HepG2 (cell line): Measurements from ENCODE around the gene SMIM1. TPM values are rescaled to one million over a fixed set of nuclear protein-coding genes. Genes with fewer than 3 reads are reported as not detected.

Experiments
- AGO2 ChIP-seq: fragments of 200-400 bp; formaldehyde crosslinking; optimal IDR thresholded peaks from 2 replicates; pipeline ENCODE3; 2017; ENCODE audit warnings: mild to moderate bottlenecking, low read depth, low read length, moderate library complexity
- BRF2 ChIP-seq: sonication (generic); formaldehyde crosslinking; IDR thresholded peaks from 2 replicates; pipeline ENCODE4 v1.8.1; 2022; ENCODE audit warnings: mild to moderate bottlenecking, missing genetic modification reagents
- CREM ChIP-seq, 2 experiments: sonication (generic) in 1 of 2; formaldehyde crosslinking in 1 of 2; IDR thresholded peaks; 2 replicates each; pipeline versions ENCODE4 v1.4.0 to v1.6.1; 2016 to 2020; ENCODE audit warnings: antibody characterized with exemption in 1 of 2, mild to moderate bottlenecking in 1 of 2, missing genetic modification reagents in 1 of 2
- E2F5 ChIP-seq: sonication (generic); formaldehyde crosslinking; conservative IDR thresholded peaks from 2 replicates; pipeline ENCODE4 v1.4.0; 2020; ENCODE audit warnings: missing genetic modification reagents
- ELF3 ChIP-seq: IDR thresholded peaks from 2 replicates; pipeline ENCODE4 v1.6.1; 2016; ENCODE audit warnings: missing genetic modification reagents, missing compliant biosample characterization
- GLI4 ChIP-seq: sonication (generic); formaldehyde crosslinking; IDR thresholded peaks from 2 replicates; pipeline ENCODE4 v1.5.1; 2020; ENCODE audit warnings: missing genetic modification reagents, mild to moderate bottlenecking, moderate library complexity, borderline replicate concordance
- GTF3A ChIP-seq: sonication (generic); formaldehyde crosslinking; conservative IDR thresholded peaks from 2 replicates; pipeline ENCODE4 v1.4.0; 2020; ENCODE audit warnings: mild to moderate bottlenecking, missing genetic modification reagents
- HNF4G ChIP-seq, 2 experiments: sonication (generic) in 1 of 2; formaldehyde crosslinking in 1 of 2; IDR thresholded peaks; 2 replicates each; pipeline versions ENCODE4 v1.4.0 to v1.6.1; 2011 to 2020; ENCODE audit warnings: borderline replicate concordance in 2 of 2, low read depth in 2 of 2, mild to moderate bottlenecking in 2 of 2, low read length in 1 of 2, missing genetic modification reagents in 1 of 2, moderate library complexity in 1 of 2
- KAT8 ChIP-seq: IDR thresholded peaks from 2 replicates; pipeline ENCODE4 v1.6.1; 2016; ENCODE audit warnings: missing genetic modification reagents, missing compliant biosample characterization
- KDM5A ChIP-seq: fragments of 200-600 bp; sonication (generic); IDR thresholded peaks from 2 replicates; pipeline ENCODE4 v1.7.0; 2018; ENCODE audit warnings: antibody characterized with exemption, mild to moderate bottlenecking, low read length, borderline replicate concordance
- MEIS1 ChIP-seq: sonication (generic); formaldehyde crosslinking; IDR thresholded peaks from 2 replicates; pipeline ENCODE4 v1.9.0; 2021; ENCODE audit warnings: mild to moderate bottlenecking, missing genetic modification reagents, moderate library complexity, borderline replicate concordance
- MXI1 ChIP-seq: IDR thresholded peaks from 3 replicates; pipeline ENCODE4 v1.6.1; 2012; ENCODE audit warnings: low read depth, low read length, inconsistent platforms, borderline replicate concordance
- PAX8 ChIP-seq: sonication (generic); formaldehyde crosslinking; IDR thresholded peaks from 2 replicates; pipeline ENCODE4 v1.8.0; 2022; ENCODE audit warnings: mild to moderate bottlenecking, missing genetic modification reagents, borderline replicate concordance
- RBAK ChIP-seq: sonication (generic); formaldehyde crosslinking; IDR thresholded peaks from 2 replicates; pipeline ENCODE4 v1.5.1; 2020; ENCODE audit warnings: mild to moderate bottlenecking, missing genetic modification reagents
- SMC3 ChIP-seq: IDR thresholded peaks from 2 replicates; pipeline ENCODE4 v1.6.1; 2011; ENCODE audit warnings: low read length, improper control_type of control experiment
- THYN1 ChIP-seq: sonication (generic); formaldehyde crosslinking; IDR thresholded peaks from 2 replicates; pipeline ENCODE4 v1.8.1; 2023; ENCODE audit warnings: low read depth, mild to moderate bottlenecking, moderate library complexity, missing genetic modification reagents, borderline replicate concordance
- TIGD3 ChIP-seq: sonication (generic); formaldehyde crosslinking; IDR thresholded peaks from 2 replicates; pipeline ENCODE4 v1.5.1; 2020; ENCODE audit warnings: mild to moderate bottlenecking, missing genetic modification reagents, borderline replicate concordance
- TOE1 ChIP-seq: sonication (generic); formaldehyde crosslinking; IDR thresholded peaks from 2 replicates; pipeline ENCODE4 v1.4.0; 2020; ENCODE audit warnings: mild to moderate bottlenecking, missing genetic modification reagents
- XRCC5 ChIP-seq: fragments of 200-400 bp; formaldehyde crosslinking; optimal IDR thresholded peaks from 2 replicates; pipeline ENCODE3; 2017; ENCODE audit warnings: mild to moderate bottlenecking, low read length
- ZBTB21 ChIP-seq: sonication (generic); formaldehyde crosslinking; IDR thresholded peaks from 2 replicates; pipeline ENCODE4 v1.4.0; 2020; ENCODE audit warnings: missing genetic modification reagents
- ZNF431 ChIP-seq: sonication (generic); formaldehyde crosslinking; IDR thresholded peaks from 2 replicates; pipeline ENCODE4 v1.9.0; 2022; ENCODE audit warnings: missing genetic modification reagents, low read depth, mild to moderate bottlenecking, borderline replicate concordance
- ZNF549 ChIP-seq: sonication (generic); formaldehyde crosslinking; IDR thresholded peaks from 2 replicates; pipeline ENCODE4 v1.5.0; 2020; ENCODE audit warnings: missing genetic modification reagents
- ZNF556 ChIP-seq: sonication (generic); formaldehyde crosslinking; IDR thresholded peaks from 2 replicates; pipeline ENCODE4 v1.4.0; 2020; ENCODE audit warnings: mild to moderate bottlenecking, missing genetic modification reagents, borderline replicate concordance
- ZNF674 ChIP-seq: sonication (generic); formaldehyde crosslinking; IDR thresholded peaks from 2 replicates; pipeline ENCODE4 v1.5.0; 2020; ENCODE audit warnings: low read depth, mild to moderate bottlenecking, missing genetic modification reagents
- polyA plus RNA-seq, 8 experiments: library from polyadenylated mRNA; depleted of rRNA in 3 of 8; stranded (reverse) in 7 of 8; unstranded in 1 of 8; fragments of >200 nt; fragmentation: Illumina TruSeq in 4 of 8; extraction: Trizol in 4 of 8; gene quantifications; 2 replicates each; pipeline versions ENCODE4 v1.2.1 to v1.2.3, GENCODE V29; 2011 to 2016; ENCODE audit warnings: low read depth in 4 of 8, missing spikeins in 1 of 8, mixed read lengths in 1 of 8; ENCODE audit not compliant: insufficient read depth in 1 of 8
- total RNA-seq, 5 experiments: library from RNA; depleted of rRNA; stranded (reverse); fragments of >200 nt; fragmentation: Illumina TruSeq; extraction: Trizol; gene quantifications; 2 replicates each; pipeline ENCODE4 v1.2.3, GENCODE V29; 2016; ENCODE audit warnings: low read depth in 1 of 5

SMIM1 gene
- total and polyA plus RNA-seq, 2 of the 13 experiments (the other 11 are each of a cell fraction or from before 2014, with no cell fraction given), result 12.4 to 56.3 TPM

GRCh38 chr1:3772715-3773571 is at the start of gene SMIM1 (continued):
- peak; percentile 19 for TF ChIP-seq XRCC5
- no peak for TF ChIP-seq ELF3
- TF ChIP-seq KAT8 (CRISPR knock-in tag), result no peak
- peak; percentile 55; the same call in 1 of the 2 replicates for TF ChIP-seq CREM (IDR thresholded peaks at IDR 0.05)
- no peak for TF ChIP-seq CREM (CRISPR knock-in tag; IDR thresholded peaks at IDR 0.05)
- TF ChIP-seq MXI1, result no peak; the same call in 2 of the 3 replicates
- no peak for TF ChIP-seq PAX8
- no peak; the same call in 1 of the 2 replicates for TF ChIP-seq TIGD3 (CRISPR knock-in tag)
- TF ChIP-seq ZBTB21, result peak; percentile 79
- TF ChIP-seq ZNF674, result 0 out of 2 replicates have a peak, but pooled peaks have one; percentile 49
- no peak; the same call in 1 of the 2 replicates for TF ChIP-seq GLI4 (CRISPR knock-in tag)
- 0 out of 2 replicates have a peak, but pooled peaks have one; percentile 13 for TF ChIP-seq GTF3A (CRISPR knock-in tag)
- TF ChIP-seq RBAK (CRISPR knock-in tag), result no peak
- no peak for TF ChIP-seq HNF4G (IDR thresholded peaks at IDR 0.05; ENCODE audit: borderline replicate concordance, low read depth, low read length)
- 0 out of 2 replicates have a peak, but pooled peaks have one; percentile 9 for TF ChIP-seq HNF4G (CRISPR knock-in tag; IDR thresholded peaks at IDR 0.05; ENCODE audit: borderline replicate concordance, low read depth)
- no peak for TF ChIP-seq SMC3
- TF ChIP-seq E2F5, result no peak
- TF ChIP-seq THYN1 (CRISPR knock-in tag), result no peak
- no peak for TF ChIP-seq ZNF556 (CRISPR knock-in tag)
- 0 out of 2 replicates have a peak, but pooled peaks have one; percentile 38 for TF ChIP-seq KDM5A
- no peak for TF ChIP-seq ZNF431 (CRISPR knock-in tag)
- TF ChIP-seq ZNF549, result no peak
- TF ChIP-seq MEIS1 (CRISPR knock-in tag), result no peak
- TF ChIP-seq BRF2, result no peak
- TF ChIP-seq TOE1 (CRISPR knock-in tag), result no peak
- peak; percentile 68 for TF ChIP-seq AGO2
